HG03432 (cell line): ENCODE results near the gene SENP5.

Experiments
- ATAC-seq: cut with Tn5 transposase; IDR thresholded peaks from one replicate; pipeline ENCODE4 v1.9.1; 2021; ENCODE audit warnings: mild to moderate bottlenecking, moderate library complexity; ENCODE audit not compliant: unreplicated experiment

The SENP5 gene

GRCh38 chr3:196875258-196875657 is 7.5 kb downstream of the SENP5 start:
- no peak for ATAC-seq

- ATAC-seq, result no peak
Measured at GRCh38 chr3:196883361-196883760, 15.6 kb downstream of the SENP5 start.

- ATAC-seq, result no peak
Measured at GRCh38 chr3:196886144-196886543, 18.4 kb downstream of the SENP5 start.

- ATAC-seq, result no peak
Measured at GRCh38 chr3:196889844-196890708, 22.4 kb downstream of the SENP5 start.

GRCh38 chr3:196894557-196895295 is 27.0 kb downstream of the SENP5 start:
- no peak for ATAC-seq

GRCh38 chr3:196896229-196896628 is 28.5 kb downstream of the SENP5 start:
- no peak for ATAC-seq

- ATAC-seq, result no peak
Measured at GRCh38 chr3:196901768-196902167, 34.0 kb downstream of the SENP5 start.

- no peak for ATAC-seq
Measured at GRCh38 chr3:196902296-196902695, 34.6 kb downstream of the SENP5 start.

GRCh38 chr3:196903740-196904139 is 36.0 kb downstream of the SENP5 start:
- no peak for ATAC-seq

GRCh38 chr3:196914866-196915265 is 47.1 kb downstream of the SENP5 start:
- ATAC-seq, result no peak

GRCh38 chr3:196915375-196915774 is 47.7 kb downstream of the SENP5 start:
- ATAC-seq, result no peak

GRCh38 chr3:196916221-196916620 is 48.5 kb downstream of the SENP5 start:
- no peak for ATAC-seq

GRCh38 chr3:196916995-196917394 is 49.3 kb downstream of the SENP5 start:
- ATAC-seq, result no peak

GRCh38 chr3:196918968-196919367 is 51.2 kb downstream of the SENP5 start:
- ATAC-seq, result no peak

GRCh38 chr3:196920733-196921132 is 53.0 kb downstream of the SENP5 start:
- no peak for ATAC-seq

- ATAC-seq, result no peak
Measured at GRCh38 chr3:196927571-196928453, 60.1 kb downstream of the SENP5 start.

- no peak for ATAC-seq
Measured at GRCh38 chr3:196931157-196931556, 63.4 kb downstream of the SENP5 start.

- ATAC-seq, result peak; percentile 68
Measured at GRCh38 chr3:196931828-196932587, 64.3 kb downstream of the SENP5 start.

GRCh38 chr3:196932600-196932999 is 64.9 kb downstream of the SENP5 start:
- peak; percentile 42 for ATAC-seq

GRCh38 chr3:196936288-196936687 is 68.6 kb downstream of the SENP5 start:
- ATAC-seq, result no peak
